ENCODE results near the gene HSFX2.
"Not testable (repeated sequence)": the region's sequence is repeated elsewhere in the genome, so short reads cannot be mapped to it uniquely, and the experiment has no call there.

- not testable (repeated sequence) for TF ChIP-seq CTCF (conservative IDR thresholded peaks at IDR 0.05; ENCODE audit: low read length); EZH2phosphoT487 (IDR thresholded peaks at IDR 0.05; ENCODE audit: borderline replicate concordance)
Observed at GRCh38 chrX:149551245-149551938, 43.7 kb downstream of the HSFX2 start.
